Dendritic cell treated with granulocyte-macrophage colony-stimulating factor and Interleukin-4, amounts not matched to agents 40 ng/mL and 50 ng/mL, for 4 days (primary cell): Measurements from ENCODE around the gene TGM3.
A peak's percentile ranks its signal among the peaks of the same experiment; 100 is the strongest.

Experiments used
- H3K27ac Mint-ChIP-seq: one replicate; pipeline ENCODE4 v1.8.0; 2022; ENCODE audit warnings: mild to moderate bottlenecking, mixed read lengths
- H3K27me3 Mint-ChIP-seq: one replicate; pipeline ENCODE4 v1.8.0; 2022; ENCODE audit warnings: mild to moderate bottlenecking, mixed read lengths
- H3K36me3 Mint-ChIP-seq: one replicate; pipeline ENCODE4 v1.8.0; 2022; ENCODE audit warnings: low read depth, mixed read lengths
- H3K4me1 Mint-ChIP-seq: one replicate; pipeline ENCODE4 v1.8.0; 2022; ENCODE audit warnings: low read depth, mixed read lengths
- H3K4me3 Mint-ChIP-seq: one replicate; pipeline ENCODE4 v1.8.0; 2022; ENCODE audit warnings: mild to moderate bottlenecking, moderate library complexity, mixed read lengths
- H3K9me3 Mint-ChIP-seq: one replicate; pipeline ENCODE4 v1.8.0; 2022; ENCODE audit warnings: mixed read lengths
- intact Hi-C: fragments of 100-400 bp; cut with micrococcal nuclease; formaldehyde crosslinking; loops from one replicate; pipeline ENCODE4 v1.15.0; 2022

The TGM3 gene

DNA sequence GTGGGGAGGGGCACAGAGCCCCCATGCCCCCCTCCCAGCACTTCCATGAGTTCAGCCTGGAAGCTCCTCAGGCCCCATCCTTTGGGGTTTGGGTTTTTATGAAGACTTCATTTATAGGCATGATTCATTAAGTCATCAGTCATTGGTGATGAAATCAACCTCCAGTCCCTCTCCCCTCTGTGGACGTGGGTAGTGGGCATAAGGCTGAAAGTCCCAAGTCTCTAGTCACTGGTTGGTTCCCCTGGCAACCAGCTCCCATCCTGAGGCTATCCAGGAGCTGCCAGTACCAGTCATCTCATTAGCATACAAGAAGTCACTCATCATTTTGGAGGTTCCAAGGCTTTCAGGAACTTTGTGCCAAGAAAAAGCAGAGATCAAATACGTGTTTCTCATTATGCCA, 9.2 kb downstream of the TGM3 start:
- Mint-ChIP-seq H3K27me3 (peaks cover 2% of the 10 kb centered on the region), H3K4me1 (peaks cover 38% of the 10 kb centered on the region), H3K27ac (no peak overlapping the region), H3K36me3 (no peaks in the 10 kb centered on the region), H3K9me3 (no peaks in the 10 kb centered on the region), H3K4me3 (no peak overlapping the region)
- intact Hi-C loops, result no loop called here

- Mint-ChIP-seq H3K36me3 (no peaks in the 10 kb centered on the region), H3K27ac (no peak overlapping the region), H3K4me3 (no peak overlapping the region), H3K9me3 (no peaks in the 10 kb centered on the region), H3K27me3 (peaks cover 2% of the 10 kb centered on the region), H3K4me1 (peaks cover 40% of the 10 kb centered on the region)
- intact Hi-C loops, result no loop called here
Observed at GRCh38 chr20:2305479-2305878, 9.7 kb downstream of the TGM3 start.

DNA sequence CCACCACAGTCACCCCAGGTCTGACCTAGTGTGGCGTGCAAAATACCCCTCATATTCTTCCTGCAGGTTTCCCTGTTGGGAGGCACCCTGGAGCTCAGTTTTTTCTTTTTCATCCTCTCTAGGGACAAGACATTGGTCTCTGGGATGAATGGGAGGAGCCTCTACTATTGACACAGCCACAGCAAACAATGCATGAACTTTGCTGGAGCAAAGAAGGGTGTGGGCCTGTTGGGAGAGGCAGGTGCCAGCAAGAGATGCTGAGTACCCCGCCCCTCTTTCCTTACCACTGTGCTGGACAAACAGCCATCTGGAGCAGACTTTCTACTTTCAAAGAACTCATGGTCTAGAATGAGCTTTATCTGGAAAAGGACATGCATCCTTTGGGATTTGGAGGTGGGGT, 10.1 kb downstream of the TGM3 start:
- H3K4me3 Mint-ChIP-seq, result no peak overlapping the region
- H3K27ac Mint-ChIP-seq, result no peak overlapping the region
- peaks cover 2% of the 10 kb centered on the region for H3K27me3 Mint-ChIP-seq
- intact Hi-C loops, result no loop called here
- no peaks in the 10 kb centered on the region for H3K36me3 Mint-ChIP-seq
- no peaks in the 10 kb centered on the region for H3K9me3 Mint-ChIP-seq
- peaks cover 41% of the 10 kb centered on the region for H3K4me1 Mint-ChIP-seq

DNA sequence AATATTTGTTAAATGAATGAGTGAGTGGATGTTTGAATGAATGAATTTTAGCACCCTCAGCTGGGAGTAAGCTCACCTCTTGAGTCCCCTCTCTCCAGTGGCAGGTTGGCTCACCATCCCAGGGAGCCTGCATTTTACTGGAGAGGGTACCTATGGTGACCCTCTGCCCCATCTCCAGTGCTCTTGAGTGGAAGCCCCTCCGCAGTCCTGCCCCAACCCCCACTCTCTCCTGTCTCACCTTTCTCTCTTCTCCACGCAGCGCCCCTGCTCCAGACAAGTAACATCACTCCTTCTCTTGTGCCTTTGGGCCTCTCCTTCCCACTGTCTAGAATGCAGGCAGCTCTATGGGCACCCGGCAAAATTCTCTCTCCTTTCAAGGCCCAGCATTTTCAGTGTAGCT, 11.3 kb downstream of the TGM3 start:
- Mint-ChIP-seq H3K36me3 (no peaks in the 10 kb centered on the region), H3K27ac (no peak overlapping the region)
- intact Hi-C loops, result no loop called here

GRCh38 chr20:2311329-2311728, 15.5 kb downstream of the TGM3 start:
- H3K27me3 Mint-ChIP-seq, result no peaks in the 10 kb centered on the region
- peak overlapping the region; percentile 77 for H3K27ac Mint-ChIP-seq

More for the DNA sequence above, 11.3 kb downstream of the TGM3 start:
- Mint-ChIP-seq H3K9me3 (no peaks in the 10 kb centered on the region), H3K4me3 (no peak overlapping the region), H3K27me3 (peaks cover 2% of the 10 kb centered on the region), H3K4me1 (peaks cover 45% of the 10 kb centered on the region)

GRCh38 chr20:2312876-2313275, 17.1 kb downstream of the TGM3 start:
- H3K36me3 Mint-ChIP-seq, result no peaks in the 10 kb centered on the region
- H3K27ac Mint-ChIP-seq, result peak overlapping the region; percentile 49
- H3K9me3 Mint-ChIP-seq, result no peaks in the 10 kb centered on the region
- intact Hi-C loops, result no loop called here
- no peak overlapping the region for H3K4me3 Mint-ChIP-seq
- H3K27me3 Mint-ChIP-seq, result no peaks in the 10 kb centered on the region
- peaks cover 66% of the 10 kb centered on the region for H3K4me1 Mint-ChIP-seq

More at GRCh38 chr20:2311329-2311728, 15.5 kb downstream of the TGM3 start:
- H3K9me3 Mint-ChIP-seq, result no peaks in the 10 kb centered on the region
- H3K4me1 Mint-ChIP-seq, result peaks cover 73% of the 10 kb centered on the region
- intact Hi-C loops, result no loop called here
- no peak overlapping the region for H3K4me3 Mint-ChIP-seq
- H3K36me3 Mint-ChIP-seq, result no peaks in the 10 kb centered on the region

DNA sequence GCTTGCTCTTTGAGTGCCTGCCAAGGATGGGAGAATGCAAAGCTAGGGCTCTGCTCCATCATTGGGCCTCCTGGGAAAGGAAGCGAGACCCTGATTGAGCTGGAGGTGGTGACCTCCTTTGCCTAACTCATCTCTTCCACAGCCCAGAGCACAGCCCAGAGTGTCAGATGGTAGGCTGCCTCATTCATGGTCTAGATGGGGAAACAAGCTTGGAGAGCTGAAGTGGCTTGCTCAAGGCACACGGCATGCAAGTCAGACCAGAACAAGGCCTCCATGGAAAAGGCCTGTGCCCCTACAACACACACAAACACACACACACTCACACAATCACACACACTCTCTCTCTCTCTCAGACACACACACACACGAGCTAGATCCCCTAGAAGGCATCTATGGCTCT, 17.5 kb downstream of the TGM3 start:
- intact Hi-C loops, result no loop called here
- Mint-ChIP-seq H3K4me1 (peaks cover 62% of the 10 kb centered on the region), H3K27ac (no peak overlapping the region)

GRCh38 chr20:2314759-2315439, 19.1 kb downstream of the TGM3 start:
- no peaks in the 10 kb centered on the region for H3K36me3 Mint-ChIP-seq
- H3K9me3 Mint-ChIP-seq, result no peaks in the 10 kb centered on the region
- H3K4me1 Mint-ChIP-seq, result peaks cover 60% of the 10 kb centered on the region
- H3K4me3 Mint-ChIP-seq, result no peak overlapping the region
- intact Hi-C loops, result no loop called here
- peak overlapping the region; percentile 89 for H3K27ac Mint-ChIP-seq
- H3K27me3 Mint-ChIP-seq, result no peaks in the 10 kb centered on the region

More for the DNA sequence above, 17.5 kb downstream of the TGM3 start:
- Mint-ChIP-seq H3K4me3 (no peak overlapping the region), H3K27me3 (no peaks in the 10 kb centered on the region), H3K9me3 (no peaks in the 10 kb centered on the region), H3K36me3 (no peaks in the 10 kb centered on the region)

DNA sequence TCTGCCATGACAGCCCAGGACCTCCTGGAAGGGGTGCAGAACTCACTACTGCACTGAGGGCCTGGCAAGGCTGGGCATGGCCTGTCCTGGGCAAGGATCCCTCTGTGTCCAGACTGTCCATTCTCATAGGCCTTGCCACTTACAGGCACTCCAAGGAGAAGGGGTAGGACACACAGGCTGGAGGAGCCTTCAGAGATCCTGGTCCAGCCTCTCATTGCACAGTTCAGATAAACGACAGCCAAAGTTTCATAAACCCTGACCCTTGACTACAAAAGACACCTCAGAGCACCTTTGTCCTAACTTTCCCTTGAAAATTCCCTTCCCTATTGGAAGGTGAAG, 19.6 kb downstream of the TGM3 start:
- intact Hi-C loops, result no loop called here
- Mint-ChIP-seq H3K4me1 (peaks cover 55% of the 10 kb centered on the region), H3K27ac (peak overlapping the region; percentile 89), H3K27me3 (no peaks in the 10 kb centered on the region), H3K36me3 (no peaks in the 10 kb centered on the region), H3K9me3 (no peaks in the 10 kb centered on the region), H3K4me3 (no peak overlapping the region)

GRCh38 chr20:2316847-2317495, 21.2 kb downstream of the TGM3 start:
- Mint-ChIP-seq H3K4me3 (no peak overlapping the region), H3K9me3 (no peaks in the 10 kb centered on the region), H3K27me3 (no peaks in the 10 kb centered on the region), H3K27ac (no peak overlapping the region), H3K4me1 (peaks cover 50% of the 10 kb centered on the region), H3K36me3 (no peaks in the 10 kb centered on the region)
- intact Hi-C loops, result no loop called here

- peaks cover 21% of the 10 kb centered on the region for H3K4me1 Mint-ChIP-seq
- peak overlapping the region; percentile 37 for H3K27ac Mint-ChIP-seq
- peaks cover 23% of the 10 kb centered on the region for H3K27me3 Mint-ChIP-seq
- intact Hi-C loops, result no loop called here
- H3K9me3 Mint-ChIP-seq, result no peaks in the 10 kb centered on the region
- H3K4me3 Mint-ChIP-seq, result no peak overlapping the region
- H3K36me3 Mint-ChIP-seq, result no peaks in the 10 kb centered on the region
Observed at GRCh38 chr20:2320813-2321658, 25.2 kb downstream of the TGM3 start.

- intact Hi-C loops, result no loop called here
- no peak overlapping the region for H3K4me3 Mint-ChIP-seq
- peaks cover 24% of the 10 kb centered on the region for H3K4me1 Mint-ChIP-seq
- no peaks in the 10 kb centered on the region for H3K36me3 Mint-ChIP-seq
- no peak overlapping the region for H3K27ac Mint-ChIP-seq
- H3K9me3 Mint-ChIP-seq, result no peaks in the 10 kb centered on the region
- peaks cover 39% of the 10 kb centered on the region for H3K27me3 Mint-ChIP-seq
Observed at GRCh38 chr20:2323051-2323450, 27.2 kb downstream of the TGM3 start.

GRCh38 chr20:2326046-2326445, 30.2 kb downstream of the TGM3 start:
- intact Hi-C loops, result no loop called here
- Mint-ChIP-seq H3K4me1 (peaks cover 24% of the 10 kb centered on the region), H3K9me3 (no peaks in the 10 kb centered on the region), H3K36me3 (no peaks in the 10 kb centered on the region), H3K27ac (no peak overlapping the region), H3K27me3 (peaks cover 52% of the 10 kb centered on the region), H3K4me3 (no peak overlapping the region)
